NCI-H1436 treated with DMSO at 0.1 percent for 48 hours (cell line): ENCODE data around the gene KREMEN2.
"Not testable (repeated sequence)": the region's sequence is repeated elsewhere in the genome, so short reads cannot be mapped to it uniquely, and the experiment has no call there.

ENCODE experiments used
- DNase-seq: peaks from one replicate; lab custom pipeline; 2025; lab: John Stamatoyannopoulos, UW

The KREMEN2 gene

GRCh38 chr16:2942045-2942444, 22.0 kb upstream of the KREMEN2 start:
- no peak for DNase-seq

- DNase-seq = not testable (repeated sequence)
Measured at GRCh38 chr16:2943716-2944115, 20.4 kb upstream of the KREMEN2 start.

- no peak for DNase-seq
Measured at GRCh38 chr16:2946649-2947048, 17.4 kb upstream of the KREMEN2 start.

- no peak for DNase-seq
Measured at GRCh38 chr16:2948807-2949704, 15.0 kb upstream of the KREMEN2 start.

GRCh38 chr16:2949705-2950352, 14.2 kb upstream of the KREMEN2 start:
- DNase-seq = no peak

GRCh38 chr16:2950353-2950724, 13.7 kb upstream of the KREMEN2 start:
- no peak for DNase-seq

- DNase-seq = no peak
Measured at GRCh38 chr16:2950773-2951172, 13.3 kb upstream of the KREMEN2 start.

GRCh38 chr16:2952679-2953078, 11.4 kb upstream of the KREMEN2 start:
- no peak for DNase-seq

- no peak for DNase-seq
Measured at GRCh38 chr16:2953706-2954627, 10.1 kb upstream of the KREMEN2 start.

GRCh38 chr16:2954656-2955381, 9.3 kb upstream of the KREMEN2 start:
- no peak for DNase-seq

GRCh38 chr16:2955438-2955778, 8.7 kb upstream of the KREMEN2 start:
- no peak for DNase-seq

- DNase-seq = no peak
Measured at GRCh38 chr16:2955779-2956578, 8.1 kb upstream of the KREMEN2 start.

- no peak for DNase-seq
Measured at GRCh38 chr16:2956579-2956956, 7.5 kb upstream of the KREMEN2 start.

GRCh38 chr16:2959206-2959605, 4.9 kb upstream of the KREMEN2 start:
- DNase-seq = no peak

GRCh38 chr16:2960183-2961010, 3.7 kb upstream of the KREMEN2 start:
- DNase-seq = no peak

- no peak for DNase-seq
Measured at GRCh38 chr16:2962334-2963073, 1.6 kb upstream of the KREMEN2 start.

GRCh38 chr16:2963074-2963722, 877 bp upstream of the KREMEN2 start:
- no peak for DNase-seq

GRCh38 chr16:2964475-2965336, 631 bp downstream of the KREMEN2 start:
- peak; percentile 45 for DNase-seq
